Gastroesophageal sphincter (tissue), 3 donors: ENCODE data around the gene PXT1.

Experiments
- EP300 ChIP-seq: sonication (generic); formaldehyde crosslinking; IDR thresholded peaks from one replicate; pipeline ENCODE4 v1.6.1; 2017; ENCODE audit warnings: antibody characterized with exemption, mild to moderate bottlenecking
- TF ChIP-seq, protein P1 (sequence below), 4 experiments: fragments of 200-600 bp in 2 of 4; fragments of 450-650 bp in 2 of 4; sonication (generic) in 1 of 4; IDR thresholded peaks; one replicate each; pipeline ENCODE4 v1.5.1; 2017 to 2019; ENCODE audit warnings: antibody characterized with exemption in 4 of 4, mild to moderate bottlenecking in 2 of 4, moderate library complexity in 2 of 4

DNA sequence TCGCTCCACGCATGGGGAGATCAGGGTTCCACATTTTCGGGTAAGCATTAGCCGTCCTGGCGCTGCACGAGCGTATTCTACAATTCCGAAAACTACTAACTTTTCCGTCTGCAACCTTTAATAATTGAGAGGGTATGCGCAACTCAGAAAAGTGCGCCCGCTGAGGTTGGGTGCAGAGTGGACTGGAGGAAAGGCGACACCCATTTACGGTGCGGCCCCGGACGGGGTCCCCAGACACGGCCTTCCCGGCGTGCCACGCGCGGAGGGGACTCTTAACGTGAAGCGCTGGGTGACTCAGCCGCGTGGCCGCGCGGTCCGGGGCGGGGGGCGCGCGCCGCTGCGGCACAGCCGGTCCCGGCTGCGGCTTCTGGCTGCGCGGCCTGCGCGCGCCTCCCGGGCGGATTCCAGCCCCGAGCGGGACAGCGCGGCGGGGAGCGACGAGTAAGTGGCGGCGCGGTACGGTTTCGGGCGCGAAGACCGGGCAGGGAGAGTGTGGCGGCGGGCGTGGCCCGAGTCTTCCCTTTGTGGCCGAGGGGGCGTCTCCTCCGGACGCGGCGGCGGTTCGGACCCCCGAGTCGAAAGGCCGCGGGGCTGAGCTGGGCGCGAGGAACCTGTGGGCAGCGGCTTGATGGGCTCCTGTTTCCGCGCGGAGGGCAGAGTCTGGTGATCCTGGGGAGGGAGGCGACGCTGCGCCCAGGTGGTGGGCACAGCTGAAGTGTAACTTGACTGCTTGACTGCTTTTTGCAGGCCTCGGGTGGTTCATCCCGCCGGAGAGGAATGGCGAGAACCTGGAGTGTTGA is at the start of gene PXT1, which contains the start of gene KCTD20:
- TF ChIP-seq, protein P1, sequence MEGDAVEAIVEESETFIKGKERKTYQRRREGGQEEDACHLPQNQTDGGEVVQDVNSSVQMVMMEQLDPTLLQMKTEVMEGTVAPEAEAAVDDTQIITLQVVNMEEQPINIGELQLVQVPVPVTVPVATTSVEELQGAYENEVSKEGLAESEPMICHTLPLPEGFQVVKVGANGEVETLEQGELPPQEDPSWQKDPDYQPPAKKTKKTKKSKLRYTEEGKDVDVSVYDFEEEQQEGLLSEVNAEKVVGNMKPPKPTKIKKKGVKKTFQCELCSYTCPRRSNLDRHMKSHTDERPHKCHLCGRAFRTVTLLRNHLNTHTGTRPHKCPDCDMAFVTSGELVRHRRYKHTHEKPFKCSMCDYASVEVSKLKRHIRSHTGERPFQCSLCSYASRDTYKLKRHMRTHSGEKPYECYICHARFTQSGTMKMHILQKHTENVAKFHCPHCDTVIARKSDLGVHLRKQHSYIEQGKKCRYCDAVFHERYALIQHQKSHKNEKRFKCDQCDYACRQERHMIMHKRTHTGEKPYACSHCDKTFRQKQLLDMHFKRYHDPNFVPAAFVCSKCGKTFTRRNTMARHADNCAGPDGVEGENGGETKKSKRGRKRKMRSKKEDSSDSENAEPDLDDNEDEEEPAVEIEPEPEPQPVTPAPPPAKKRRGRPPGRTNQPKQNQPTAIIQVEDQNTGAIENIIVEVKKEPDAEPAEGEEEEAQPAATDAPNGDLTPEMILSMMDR (IDR thresholded peaks at IDR 0.05), result peak in 2 of 4 experiments; percentile 5
- no peak for TF ChIP-seq EP300
